Activated T-helper 1 cell treated with anti-CD3 and anti-CD28 coated beads, Interleukin-12 subunit alpha, Interleukin-12 subunit beta, Interleukin-2, Interleukin-4 antibody, amounts not matched to agents 30 ng/mL and 10 ng/mL and 1 ng/mL, durations not matched to agents 14 hours and 24 hours and 36 hours (primary cell): Measurements from ENCODE around the gene ECT2. TPM values are rescaled to one million over a fixed set of nuclear protein-coding genes. Genes with fewer than 3 reads are reported as not detected.
"Not testable (repeated sequence)": the region's sequence is repeated elsewhere in the genome, so short reads cannot be mapped to it uniquely, and the experiment has no call there.

Experiments
- DNase-seq: peaks from one replicate; pipeline ENCODE4 v3.0.0; 2021; ENCODE audit warnings: low spot score
- H3K27ac Mint-ChIP-seq: one replicate; pipeline ENCODE4 v1.8.0; 2021; ENCODE audit warnings: mild to moderate bottlenecking, mixed read lengths
- H3K27me3 Mint-ChIP-seq: one replicate; pipeline ENCODE4 v1.8.0; 2022; ENCODE audit warnings: mild to moderate bottlenecking, moderate library complexity, mixed read lengths; ENCODE audit not compliant: insufficient read depth
- H3K36me3 Mint-ChIP-seq: one replicate; pipeline ENCODE4 v1.8.0; 2021; ENCODE audit warnings: low read depth, mixed read lengths
- H3K4me1 Mint-ChIP-seq: one replicate; pipeline ENCODE4 v1.8.0; 2021; ENCODE audit warnings: low read depth, mixed read lengths
- H3K4me3 Mint-ChIP-seq: one replicate; pipeline ENCODE4 v1.8.0; 2021; ENCODE audit warnings: mild to moderate bottlenecking, moderate library complexity, mixed read lengths
- H3K9me3 Mint-ChIP-seq: one replicate; pipeline ENCODE4 v1.8.0; 2021; ENCODE audit warnings: mixed read lengths
- intact Hi-C: fragments of 100-400 bp; cut with micrococcal nuclease; formaldehyde crosslinking; loops from one replicate; pipeline ENCODE4 v1.15.1; 2024
- total RNA-seq: library from RNA; stranded (reverse); gene quantifications from 2 replicates; pipeline ENCODE4 v1.2.3, GENCODE V29; 2022

ECT2 gene
- total RNA-seq, 1 donor from 2014 or later = 34.5 TPM

DNA sequence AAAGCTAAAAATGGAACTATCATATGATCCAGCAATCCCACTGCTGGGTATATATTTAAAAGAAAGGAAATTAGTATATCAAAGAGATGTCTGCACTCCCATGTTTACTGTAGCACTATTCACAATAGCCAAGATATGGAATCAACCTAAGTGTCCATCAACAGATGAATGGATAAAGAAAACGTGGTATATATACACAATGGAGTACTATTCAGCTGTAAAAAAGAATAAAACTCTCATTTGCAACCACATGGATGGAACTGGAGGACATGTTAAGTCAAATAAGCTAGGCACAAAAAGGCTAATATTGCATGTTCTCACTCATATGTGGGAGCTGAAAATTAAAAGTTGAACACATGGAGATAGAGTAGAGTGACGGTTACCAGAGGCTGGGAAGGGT lies 76.7 kb downstream of the ECT2 start:
- intact Hi-C loops, H3K36me3 Mint-ChIP-seq, H3K4me3 Mint-ChIP-seq, H3K4me1 Mint-ChIP-seq, DNase-seq, H3K27me3 Mint-ChIP-seq, H3K9me3 Mint-ChIP-seq, H3K27ac Mint-ChIP-seq: not testable (repeated sequence)

- no peak overlapping the region for H3K27ac Mint-ChIP-seq
These were observed 82.5 kb downstream of the ECT2 start for GRCh38 chr3:172832983-172833382.

GRCh38 chr3:172836390-172836997 lies 86.0 kb downstream of the ECT2 start:
- DNase-seq = no peak
- H3K4me3 Mint-ChIP-seq = no peak overlapping the region
- intact Hi-C loops = loop anchor here (10.0 kb wide), 1 partner anchor 208 kb away; no protein-coding TSS in a partner anchor
- no peaks in the 10 kb centered on the region for H3K36me3 Mint-ChIP-seq
- no peak overlapping the region for H3K27ac Mint-ChIP-seq
- H3K27me3 Mint-ChIP-seq = peaks cover 15% of the 10 kb centered on the region
- no peaks in the 10 kb centered on the region for H3K9me3 Mint-ChIP-seq
- H3K4me1 Mint-ChIP-seq = no peaks in the 10 kb centered on the region

More at GRCh38 chr3:172832983-172833382, 82.5 kb downstream of the ECT2 start:
- H3K27me3 Mint-ChIP-seq = peaks cover 10% of the 10 kb centered on the region
- no peaks in the 10 kb centered on the region for H3K9me3 Mint-ChIP-seq
- no peak overlapping the region for H3K4me3 Mint-ChIP-seq
- no peaks in the 10 kb centered on the region for H3K4me1 Mint-ChIP-seq
- intact Hi-C loops = loop anchor here (10.0 kb wide), 1 partner anchor 212 kb away; no protein-coding TSS in a partner anchor
- DNase-seq = no peak
- H3K36me3 Mint-ChIP-seq = no peaks in the 10 kb centered on the region

DNA sequence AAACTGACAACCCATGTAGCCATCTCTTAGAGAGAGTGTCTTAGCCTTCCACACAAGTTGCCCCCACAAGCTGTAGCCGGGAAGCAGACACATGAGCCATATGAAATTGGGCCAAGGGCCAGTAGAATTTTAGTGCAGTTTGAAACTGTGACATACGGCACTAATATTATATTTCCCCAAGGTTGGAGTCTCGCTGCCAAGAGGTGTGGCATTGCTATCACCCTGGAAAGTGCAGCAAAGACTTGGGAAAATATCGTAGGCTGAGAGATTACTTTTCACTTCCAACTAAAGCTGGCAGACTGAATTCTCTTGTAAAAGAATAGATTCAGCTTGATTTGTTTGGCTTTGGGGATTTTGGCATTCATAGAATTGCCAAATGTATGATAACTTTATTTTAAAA lies 89.2 kb downstream of the ECT2 start:
- H3K4me3 Mint-ChIP-seq = no peak overlapping the region
- intact Hi-C loops = loop anchor here (10.0 kb wide), 1 partner anchor 205 kb away; no protein-coding TSS in a partner anchor
- H3K9me3 Mint-ChIP-seq = no peaks in the 10 kb centered on the region
- no peaks in the 10 kb centered on the region for H3K36me3 Mint-ChIP-seq
- H3K27me3 Mint-ChIP-seq = peaks cover 15% of the 10 kb centered on the region
- no peak for DNase-seq
- H3K27ac Mint-ChIP-seq = no peak overlapping the region
- no peaks in the 10 kb centered on the region for H3K4me1 Mint-ChIP-seq

DNA sequence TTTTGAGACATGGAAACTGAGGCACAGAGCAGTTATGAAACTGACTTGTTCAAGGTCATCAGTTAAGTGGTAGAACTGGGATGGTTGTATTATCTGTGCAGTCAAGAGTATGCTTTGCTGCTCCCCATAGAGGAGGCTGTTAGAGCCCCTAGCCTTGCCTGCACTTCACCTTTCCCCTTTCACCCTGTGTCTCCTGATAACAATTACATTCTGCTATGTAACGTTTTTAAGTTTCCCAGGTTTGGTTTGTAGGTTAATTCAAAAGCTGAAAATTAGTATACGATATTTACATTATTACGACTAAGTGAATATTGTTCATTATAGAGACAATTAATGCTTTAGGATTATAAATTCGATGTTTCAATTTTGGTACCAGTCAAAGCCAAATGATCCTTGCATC lies 89.9 kb downstream of the ECT2 start:
- H3K27ac Mint-ChIP-seq = no peak overlapping the region
- intact Hi-C loops = no loop called here
- H3K36me3 Mint-ChIP-seq = no peaks in the 10 kb centered on the region
- no peak overlapping the region for H3K4me3 Mint-ChIP-seq
- H3K4me1 Mint-ChIP-seq = no peaks in the 10 kb centered on the region
- no peak for DNase-seq
- H3K27me3 Mint-ChIP-seq = peaks cover 13% of the 10 kb centered on the region
- H3K9me3 Mint-ChIP-seq = no peaks in the 10 kb centered on the region

- intact Hi-C loops = no loop called here
- Mint-ChIP-seq H3K9me3 (no peaks in the 10 kb centered on the region), H3K27me3 (peaks cover 10% of the 10 kb centered on the region), H3K36me3 (no peaks in the 10 kb centered on the region), H3K4me3 (no peak overlapping the region), H3K27ac (no peak overlapping the region), H3K4me1 (no peaks in the 10 kb centered on the region)
- DNase-seq = no peak
These were observed 90.4 kb downstream of the ECT2 start for GRCh38 chr3:172840913-172841312.

GRCh38 chr3:172844428-172844827 lies 93.9 kb downstream of the ECT2 start:
- no peak overlapping the region for H3K27ac Mint-ChIP-seq
- no peaks in the 10 kb centered on the region for H3K4me1 Mint-ChIP-seq
- no peak overlapping the region for H3K4me3 Mint-ChIP-seq
- no peak for DNase-seq
- intact Hi-C loops = no loop called here
- H3K36me3 Mint-ChIP-seq = no peaks in the 10 kb centered on the region
- H3K27me3 Mint-ChIP-seq = peaks cover 7% of the 10 kb centered on the region
- no peaks in the 10 kb centered on the region for H3K9me3 Mint-ChIP-seq

DNA sequence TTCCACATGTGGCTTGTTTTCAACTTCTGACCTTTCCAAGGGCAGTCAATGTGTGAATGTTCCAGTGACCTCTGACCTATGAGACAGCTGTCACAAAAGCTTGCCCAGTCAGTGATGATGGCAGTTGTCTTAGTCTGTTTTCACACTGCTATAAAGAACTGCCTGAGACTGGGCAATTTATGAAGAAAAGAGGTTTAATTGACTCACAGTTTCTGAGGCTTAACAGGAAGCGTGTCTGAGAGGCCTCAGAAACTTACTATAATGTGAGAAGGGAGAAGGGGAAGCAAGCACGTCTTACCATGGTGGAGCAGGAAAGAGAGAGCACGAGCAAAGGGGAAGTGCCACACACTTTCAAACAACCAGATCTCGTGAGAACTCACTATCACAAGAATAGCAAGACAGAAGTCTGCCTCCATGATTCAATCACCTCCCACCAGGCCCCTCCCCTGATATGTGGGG lies 95.6 kb downstream of the ECT2 start:
- DNase-seq = no peak

DNA sequence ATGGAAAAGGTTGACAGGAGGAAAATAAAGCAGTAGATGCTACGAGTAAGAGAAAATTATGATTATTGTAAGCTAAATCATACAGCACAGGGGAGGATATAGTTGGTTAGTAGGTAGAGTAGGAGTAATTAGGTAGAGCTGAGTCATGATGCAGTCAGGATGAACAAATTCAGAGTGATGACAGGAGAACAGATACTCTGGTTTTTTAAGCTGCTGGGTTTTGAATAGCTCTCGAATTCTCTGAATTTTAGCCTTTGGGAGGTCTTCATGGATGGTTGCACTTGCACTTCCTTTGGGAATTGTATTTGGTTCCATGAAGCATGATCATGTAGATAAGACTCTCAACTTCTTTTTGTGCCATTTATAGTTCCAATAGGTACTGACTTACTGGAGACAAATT lies 96.2 kb downstream of the ECT2 start:
- Mint-ChIP-seq H3K36me3 (no peaks in the 10 kb centered on the region), H3K27ac (no peak overlapping the region), H3K4me3 (no peak overlapping the region), H3K27me3 (peaks cover 4% of the 10 kb centered on the region), H3K4me1 (no peaks in the 10 kb centered on the region), H3K9me3 (no peaks in the 10 kb centered on the region)
- DNase-seq = no peak
- intact Hi-C loops = no loop called here

More for the DNA sequence above, 95.6 kb downstream of the ECT2 start:
- Mint-ChIP-seq H3K4me3 (no peak overlapping the region), H3K27ac (no peak overlapping the region), H3K36me3 (no peaks in the 10 kb centered on the region), H3K4me1 (no peaks in the 10 kb centered on the region), H3K27me3 (peaks cover 4% of the 10 kb centered on the region), H3K9me3 (no peaks in the 10 kb centered on the region)
- intact Hi-C loops = no loop called here

- no peak overlapping the region for H3K27ac Mint-ChIP-seq
- no peak for DNase-seq
- intact Hi-C loops = no loop called here
- H3K27me3 Mint-ChIP-seq = peaks cover 4% of the 10 kb centered on the region
- H3K36me3 Mint-ChIP-seq = no peaks in the 10 kb centered on the region
- no peaks in the 10 kb centered on the region for H3K9me3 Mint-ChIP-seq
- no peaks in the 10 kb centered on the region for H3K4me1 Mint-ChIP-seq
- H3K4me3 Mint-ChIP-seq = no peak overlapping the region
These were observed 96.8 kb downstream of the ECT2 start for GRCh38 chr3:172847292-172847691.

- no peak for DNase-seq
- Mint-ChIP-seq H3K27ac (no peak overlapping the region), H3K27me3 (peaks cover 4% of the 10 kb centered on the region), H3K4me3 (no peak overlapping the region), H3K4me1 (no peaks in the 10 kb centered on the region), H3K9me3 (no peaks in the 10 kb centered on the region), H3K36me3 (no peaks in the 10 kb centered on the region)
- intact Hi-C loops = no loop called here
These were observed 98.4 kb downstream of the ECT2 start for GRCh38 chr3:172848910-172849309.

GRCh38 chr3:172853005-172853404 lies 102.5 kb downstream of the ECT2 start:
- Mint-ChIP-seq H3K27me3 (peaks cover 5% of the 10 kb centered on the region), H3K4me1 (no peaks in the 10 kb centered on the region), H3K27ac (no peak overlapping the region), H3K36me3 (no peaks in the 10 kb centered on the region), H3K9me3 (no peaks in the 10 kb centered on the region), H3K4me3 (no peak overlapping the region)
- intact Hi-C loops = no loop called here
- DNase-seq = no peak

DNA sequence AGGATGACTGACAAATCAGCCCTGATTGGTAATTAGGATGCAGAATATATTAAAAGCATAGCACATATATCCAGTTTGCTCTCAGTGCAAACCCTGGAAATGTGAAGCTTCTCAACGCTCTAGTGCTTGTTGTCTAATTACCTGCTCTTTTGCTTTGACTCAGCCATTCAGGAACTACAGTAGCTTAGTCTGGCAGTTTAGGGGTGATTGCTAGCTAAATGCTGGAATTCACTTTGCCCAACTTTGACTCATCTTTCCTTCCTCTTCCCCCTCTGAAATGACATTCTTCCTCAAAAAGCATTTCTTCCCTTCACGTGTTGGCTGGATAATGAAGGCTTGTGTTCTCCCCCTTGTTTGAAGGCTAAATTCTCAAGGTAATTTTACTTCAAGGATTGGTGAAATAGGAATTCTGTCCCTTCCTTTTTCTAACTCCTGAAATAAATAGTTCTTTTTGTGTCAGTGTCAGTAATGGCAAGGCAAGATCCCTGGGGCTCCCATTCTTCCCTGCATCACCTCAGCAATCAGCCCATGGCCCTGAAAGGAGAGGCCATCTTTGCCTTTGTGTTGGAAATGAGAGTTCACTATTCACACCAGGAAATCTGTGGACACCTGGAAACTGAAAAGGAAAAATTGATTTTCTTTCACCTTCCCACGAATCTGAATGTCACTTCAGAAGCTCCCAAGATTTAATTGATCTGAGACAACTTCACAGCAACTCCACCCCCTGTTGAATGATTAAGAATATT lies 103.6 kb downstream of the ECT2 start:
- Mint-ChIP-seq H3K9me3 (no peaks in the 10 kb centered on the region), H3K36me3 (no peaks in the 10 kb centered on the region), H3K27ac (no peak overlapping the region), H3K4me3 (no peak overlapping the region), H3K27me3 (peaks cover 3% of the 10 kb centered on the region), H3K4me1 (no peaks in the 10 kb centered on the region)
- no peak for DNase-seq
- intact Hi-C loops = no loop called here
